Measurements from ENCODE around the gene ALLC.

- TF ChIP-seq POLR2AphosphoS5 (IDR thresholded peaks at IDR 0.05) (peak; percentile 53), POLR2A (IDR thresholded peaks at IDR 0.05) (no peak)
- TF ChIP-seq, protein P1, sequence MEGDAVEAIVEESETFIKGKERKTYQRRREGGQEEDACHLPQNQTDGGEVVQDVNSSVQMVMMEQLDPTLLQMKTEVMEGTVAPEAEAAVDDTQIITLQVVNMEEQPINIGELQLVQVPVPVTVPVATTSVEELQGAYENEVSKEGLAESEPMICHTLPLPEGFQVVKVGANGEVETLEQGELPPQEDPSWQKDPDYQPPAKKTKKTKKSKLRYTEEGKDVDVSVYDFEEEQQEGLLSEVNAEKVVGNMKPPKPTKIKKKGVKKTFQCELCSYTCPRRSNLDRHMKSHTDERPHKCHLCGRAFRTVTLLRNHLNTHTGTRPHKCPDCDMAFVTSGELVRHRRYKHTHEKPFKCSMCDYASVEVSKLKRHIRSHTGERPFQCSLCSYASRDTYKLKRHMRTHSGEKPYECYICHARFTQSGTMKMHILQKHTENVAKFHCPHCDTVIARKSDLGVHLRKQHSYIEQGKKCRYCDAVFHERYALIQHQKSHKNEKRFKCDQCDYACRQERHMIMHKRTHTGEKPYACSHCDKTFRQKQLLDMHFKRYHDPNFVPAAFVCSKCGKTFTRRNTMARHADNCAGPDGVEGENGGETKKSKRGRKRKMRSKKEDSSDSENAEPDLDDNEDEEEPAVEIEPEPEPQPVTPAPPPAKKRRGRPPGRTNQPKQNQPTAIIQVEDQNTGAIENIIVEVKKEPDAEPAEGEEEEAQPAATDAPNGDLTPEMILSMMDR (IDR thresholded peaks at IDR 0.05): no peak
Observed at GRCh38 chr2:3620834-3621233, 37.2 kb upstream of the ALLC start.

Measured in prostate gland (tissue), 2 donors.